ENCODE measurements around the gene PDGFA. TPM values are rescaled to one million over a fixed set of nuclear protein-coding genes. Genes with fewer than 3 reads are reported as not detected.

The PDGFA gene
- total RNA-seq, 1 donor from 2014 or later, result 100 TPM

DNA sequence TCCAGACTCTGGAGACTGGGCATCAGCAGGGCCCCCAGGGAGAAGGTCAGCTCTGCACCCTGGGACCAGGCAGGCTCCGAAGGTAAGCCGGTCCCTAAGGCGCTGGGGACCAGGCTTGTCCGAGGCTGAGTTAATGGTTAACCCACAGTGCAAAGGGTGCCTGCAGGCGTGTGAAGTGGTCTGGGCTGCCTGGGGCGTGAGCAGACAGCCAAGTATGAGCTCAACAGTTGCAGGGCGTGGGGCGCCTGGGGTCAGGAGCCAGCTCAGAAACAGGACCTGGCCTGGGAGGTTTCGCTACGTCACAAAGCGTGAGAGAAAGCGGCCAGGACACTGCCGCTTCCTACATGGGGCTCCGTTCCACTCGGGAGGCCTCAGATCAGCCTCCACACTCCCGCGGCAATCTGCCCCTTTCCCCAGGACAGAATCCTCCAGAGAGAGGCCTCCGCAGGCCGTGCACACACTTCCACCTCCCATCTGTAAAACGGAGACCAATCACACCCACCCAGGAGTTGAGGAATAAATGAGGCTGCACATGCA is 16.0 kb downstream of the PDGFA start:
- no peak for DNase-seq

DNA sequence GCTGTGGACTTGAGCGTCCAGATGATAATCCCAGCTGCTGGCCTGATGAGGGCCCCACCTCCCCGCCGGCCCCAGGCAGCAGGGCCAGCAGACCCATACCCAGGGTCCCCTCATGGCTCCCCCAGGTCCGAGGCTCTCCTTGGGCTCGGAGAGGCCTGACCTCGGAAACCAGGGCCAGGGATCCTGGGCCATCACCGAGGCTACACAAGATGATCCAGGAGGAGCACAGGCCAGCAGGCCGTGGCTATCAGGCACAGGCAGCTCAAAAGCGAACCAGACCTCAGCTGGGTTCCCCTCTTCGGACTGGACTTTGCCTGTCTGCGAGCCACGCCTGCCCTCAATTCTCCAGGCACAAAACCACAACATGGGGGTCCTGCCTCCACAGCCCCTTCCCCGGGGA is 17.4 kb downstream of the PDGFA start:
- DNase-seq, result no peak

DNA sequence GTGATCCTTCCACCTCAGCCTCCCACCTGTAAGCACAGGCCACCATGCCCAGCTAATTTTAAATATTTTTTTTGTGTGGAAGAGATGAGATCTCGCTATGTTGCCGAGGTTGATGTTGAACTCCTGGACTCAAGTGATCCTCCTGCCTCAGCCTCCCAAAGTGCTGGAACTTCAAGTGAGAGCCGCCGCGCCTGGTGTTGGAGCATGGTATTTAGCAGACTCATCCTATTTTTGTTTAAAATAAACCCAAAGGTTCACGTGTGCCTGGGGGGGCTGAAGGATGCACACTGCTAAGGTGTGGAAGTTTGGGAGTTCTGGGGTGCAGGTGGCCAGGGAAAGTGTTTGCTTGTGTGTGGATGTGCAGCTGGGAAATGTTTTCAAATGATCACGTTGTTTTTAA is 18.1 kb downstream of the PDGFA start:
- DNase-seq, result no peak

DNA sequence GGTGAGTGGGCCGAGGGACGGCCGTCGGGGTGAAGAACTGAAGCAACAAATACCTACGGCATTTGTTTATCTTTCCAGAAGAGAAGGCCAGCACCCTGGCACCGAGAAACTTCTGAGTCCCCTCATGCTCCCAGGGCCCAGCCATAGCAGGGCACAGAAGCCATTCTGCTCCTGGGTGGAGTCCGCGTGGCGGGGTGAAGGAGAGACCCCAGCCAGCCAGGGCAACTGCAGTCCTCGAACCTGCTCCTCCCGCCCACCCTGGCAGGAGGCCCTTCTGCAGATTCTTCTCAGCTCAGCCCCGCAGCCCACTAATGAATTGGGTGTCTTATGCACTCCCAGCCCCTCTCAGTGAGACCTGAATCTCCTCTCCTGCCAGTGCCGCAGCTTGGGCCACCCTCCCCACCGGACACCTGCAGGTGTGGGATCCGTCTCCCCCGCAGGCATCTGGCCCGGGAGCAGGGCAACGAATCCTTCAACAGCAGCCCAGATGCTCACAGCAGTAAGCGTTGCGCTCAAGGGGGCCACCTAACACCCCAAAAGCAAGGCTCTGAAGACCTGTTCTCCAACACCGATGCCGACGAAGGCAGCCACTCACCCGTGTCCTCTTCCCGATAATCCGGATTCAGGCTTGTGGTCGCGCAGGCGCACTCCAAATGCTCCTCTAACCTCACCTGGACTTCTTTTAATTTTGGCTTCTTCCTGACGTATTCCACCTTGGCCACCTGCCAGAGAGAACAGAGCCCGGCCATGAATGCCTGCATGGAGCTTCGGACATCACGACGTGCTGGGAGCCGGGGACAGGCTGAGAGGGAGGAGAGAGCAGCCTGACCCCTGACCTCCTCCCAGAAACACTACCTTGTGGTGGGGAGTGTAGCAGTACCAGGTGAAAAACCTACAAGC is 18.9 kb downstream of the PDGFA start:
- no peak for DNase-seq

DNA sequence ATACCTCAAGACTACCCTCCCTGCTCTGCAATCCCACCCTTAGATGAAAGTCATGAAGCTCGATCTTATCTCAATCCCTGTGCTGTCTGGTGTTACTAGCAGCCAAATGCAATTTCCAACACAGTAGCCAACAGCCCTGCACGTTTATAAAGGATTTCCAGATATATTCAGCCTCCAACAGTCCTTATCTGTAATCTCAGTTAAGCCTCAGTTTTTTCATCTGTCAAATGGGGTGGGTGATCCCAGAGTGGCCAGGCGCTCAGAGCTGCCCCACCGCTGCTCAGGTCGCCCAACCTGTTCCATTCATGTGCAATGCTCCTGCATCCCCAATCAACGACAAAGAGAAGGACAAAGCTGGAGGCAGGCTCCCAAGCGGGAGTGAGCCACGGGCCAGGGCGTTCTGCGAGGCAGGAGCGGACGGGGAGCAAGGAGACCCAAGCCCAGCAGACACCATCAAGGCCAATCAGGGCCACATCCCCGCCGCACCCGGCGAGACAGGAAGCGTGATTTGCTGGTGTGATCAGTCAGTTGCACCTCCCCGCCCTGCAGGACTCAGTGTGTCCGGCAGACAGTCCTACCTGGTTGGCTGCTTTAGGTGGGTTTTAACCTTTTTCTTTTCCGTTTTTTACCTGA is 19.7 kb downstream of the PDGFA start:
- no peak for DNase-seq

DNA sequence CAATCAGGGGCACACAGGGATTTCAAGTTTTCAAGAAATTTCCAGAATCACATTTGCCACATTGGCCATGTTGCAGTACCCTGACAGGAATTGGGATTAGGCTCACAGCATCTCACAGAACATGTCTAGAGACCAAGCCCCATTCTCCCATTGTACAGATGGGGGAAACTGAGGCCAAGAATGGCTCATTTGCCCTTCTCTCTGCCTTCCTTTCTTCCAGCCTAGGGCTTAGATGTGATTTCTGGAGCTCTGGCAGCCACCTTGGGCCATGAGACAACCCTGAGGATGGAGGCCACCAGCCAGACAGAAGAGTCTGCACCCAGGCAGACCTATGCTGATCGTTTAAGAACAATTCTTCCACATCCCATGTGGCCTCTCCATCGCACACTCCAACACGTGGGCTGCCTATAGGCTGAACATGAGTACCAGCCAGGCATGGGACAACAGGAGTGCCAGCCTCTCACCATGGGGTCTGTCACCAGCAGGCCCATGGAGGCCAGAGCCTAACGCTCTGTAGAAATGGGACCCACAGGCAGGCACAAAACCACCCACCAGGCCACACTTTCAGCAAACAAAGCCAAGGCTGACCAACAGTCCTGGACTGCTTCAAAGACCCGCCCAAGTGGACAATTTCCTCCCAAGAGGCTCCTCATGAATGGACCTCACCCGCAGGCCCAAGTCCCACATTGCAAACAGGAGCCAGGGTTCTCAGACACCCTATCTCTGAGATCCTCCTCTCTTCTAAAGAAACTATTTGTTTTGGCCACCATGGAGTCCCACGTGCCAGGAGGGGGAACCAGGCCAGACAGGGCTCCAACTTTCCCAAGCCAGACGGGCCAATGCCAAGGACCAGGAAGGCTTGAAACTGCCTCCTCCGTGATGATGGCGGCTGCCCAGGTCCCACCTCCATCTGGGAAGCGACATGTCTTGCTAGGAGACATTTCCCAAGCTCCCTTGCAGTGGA is 20.7 kb downstream of the PDGFA start:
- no peak for DNase-seq

DNA sequence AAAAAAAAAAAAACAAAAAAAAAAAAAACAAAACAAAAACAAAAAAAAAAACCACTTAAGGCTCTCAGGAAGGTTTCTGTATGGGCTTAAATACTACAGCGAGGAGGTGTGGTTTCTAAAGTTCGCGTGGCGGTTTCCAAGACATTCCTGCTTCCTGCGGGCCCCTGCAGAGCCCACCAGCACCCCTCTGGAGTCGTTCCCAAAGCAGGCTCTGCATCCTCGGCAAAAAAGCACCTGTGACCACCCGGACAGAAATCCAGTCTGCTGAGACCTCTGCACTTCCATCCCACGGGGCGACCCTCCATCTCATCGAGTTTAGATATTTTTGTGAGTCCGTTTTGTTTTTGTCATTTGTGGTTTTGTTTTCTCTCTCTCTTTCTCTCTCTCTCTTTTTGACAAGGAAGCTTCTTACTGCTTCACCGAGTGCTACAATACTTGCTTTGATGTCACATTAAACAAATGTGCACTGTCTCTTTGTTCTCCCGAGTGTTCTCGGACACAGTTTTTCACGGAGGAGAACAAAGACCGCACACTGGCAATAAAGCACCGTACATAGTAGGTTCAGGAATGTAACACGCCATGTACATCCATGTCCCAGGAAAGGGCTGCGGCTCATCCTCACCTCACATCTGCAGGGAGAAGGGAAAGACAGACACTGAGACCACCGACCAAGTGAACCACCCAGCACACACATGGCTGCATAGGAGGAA is 21.5 kb downstream of the PDGFA start:
- no peak for DNase-seq

DNA sequence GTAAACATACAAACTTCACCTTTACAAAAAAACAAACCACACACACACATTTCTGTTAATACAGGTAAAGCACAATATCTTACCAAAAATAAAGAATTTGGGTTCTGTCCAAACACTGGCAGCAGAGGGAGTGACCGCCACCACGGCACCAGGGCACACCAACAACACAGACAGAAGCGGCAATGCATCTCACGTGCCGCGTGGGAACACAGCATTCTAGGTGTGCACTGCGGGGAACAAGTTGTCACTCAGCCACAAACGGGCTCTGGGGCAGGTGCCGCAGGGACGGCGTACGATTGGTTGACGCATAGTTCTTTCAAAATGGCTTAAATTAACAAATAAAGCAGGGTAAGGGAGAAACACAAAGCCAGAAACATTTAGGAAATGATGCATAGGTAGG is 22.3 kb downstream of the PDGFA start:
- DNase-seq, result no peak

DNA sequence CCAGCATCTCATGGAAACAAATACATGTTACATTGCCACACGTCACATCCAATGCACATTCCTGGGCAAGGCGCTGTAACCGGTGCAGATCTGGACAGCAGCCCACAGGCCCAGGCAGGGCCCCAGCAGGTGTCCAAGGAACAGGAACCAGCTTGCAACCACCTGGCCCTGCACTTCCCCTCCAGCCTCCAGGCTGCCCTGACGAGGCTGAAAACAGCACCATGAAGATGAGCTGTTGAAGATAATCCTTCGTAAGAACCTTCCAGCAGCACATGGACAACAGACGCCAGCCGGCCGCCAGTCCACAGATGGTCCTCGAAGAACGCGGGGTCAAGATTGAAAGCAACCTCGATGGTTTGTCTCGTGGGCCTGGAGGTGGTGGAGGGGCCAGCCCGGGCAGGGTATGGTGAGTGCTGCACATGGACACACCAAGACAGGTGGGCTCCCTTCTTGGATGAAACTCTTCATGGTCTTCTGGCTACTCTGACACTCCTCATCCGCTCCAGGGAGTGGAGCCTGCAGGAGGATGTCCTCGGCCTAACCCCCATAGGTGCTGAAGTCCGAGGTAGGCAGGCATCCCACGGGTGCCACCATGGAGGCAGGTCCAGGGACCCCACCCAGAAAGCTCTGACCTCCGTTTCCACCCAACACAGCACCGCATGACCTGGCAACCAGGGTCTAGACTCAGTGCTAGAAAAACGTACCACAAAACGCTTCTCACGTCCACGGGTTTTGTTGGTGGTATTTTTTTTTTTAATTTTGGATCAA is 22.9 kb downstream of the PDGFA start:
- DNase-seq, result peak; percentile 23

DNA sequence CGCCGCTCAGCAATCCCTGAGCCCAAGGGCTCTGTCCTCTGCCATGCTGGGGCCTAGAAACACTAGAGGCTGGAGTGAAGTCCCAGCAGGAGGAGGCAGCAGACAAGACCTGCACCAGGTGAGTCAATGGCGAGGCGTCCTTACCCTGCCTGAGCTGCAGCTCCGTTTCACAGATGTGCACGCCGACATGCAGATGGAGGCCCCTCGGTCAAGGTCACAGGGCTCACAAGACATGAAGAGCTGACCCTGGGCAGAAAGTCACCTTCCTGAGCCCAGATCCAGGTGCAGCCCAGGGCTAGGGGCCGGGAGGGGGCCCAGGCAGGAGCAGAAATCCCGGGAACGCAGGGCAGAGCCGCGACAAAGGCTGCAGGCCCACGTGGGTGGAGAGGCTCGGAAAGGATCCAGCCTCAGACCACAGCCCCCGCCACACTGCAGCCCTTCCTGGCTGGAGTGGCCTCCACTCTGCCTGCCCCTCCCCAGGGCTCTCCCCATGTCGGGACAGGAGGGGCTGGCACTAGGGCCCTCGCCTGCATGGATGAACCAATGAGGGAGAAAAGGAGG is 23.8 kb downstream of the PDGFA start:
- no peak for DNase-seq

DNA sequence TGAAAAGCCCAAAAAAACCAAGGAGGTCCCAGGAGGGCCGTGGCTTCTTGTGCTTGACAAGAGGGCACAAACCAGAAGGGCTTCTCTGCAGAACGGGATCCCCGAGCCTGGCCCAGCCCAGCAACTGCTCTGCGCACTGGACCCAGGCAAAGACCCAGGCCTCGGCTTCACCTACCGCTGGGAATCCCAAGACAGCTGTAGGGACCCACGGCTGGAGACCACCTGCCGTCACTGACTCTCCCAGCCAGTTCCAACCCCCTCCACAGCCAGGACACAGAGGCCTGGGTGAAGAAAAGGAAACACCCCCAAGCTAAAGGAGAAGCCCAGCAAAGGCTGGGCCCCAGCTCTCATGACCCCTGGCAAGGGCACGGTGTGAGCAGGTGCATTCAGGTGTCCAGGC is 24.3 kb downstream of the PDGFA start:
- no peak for DNase-seq

DNA sequence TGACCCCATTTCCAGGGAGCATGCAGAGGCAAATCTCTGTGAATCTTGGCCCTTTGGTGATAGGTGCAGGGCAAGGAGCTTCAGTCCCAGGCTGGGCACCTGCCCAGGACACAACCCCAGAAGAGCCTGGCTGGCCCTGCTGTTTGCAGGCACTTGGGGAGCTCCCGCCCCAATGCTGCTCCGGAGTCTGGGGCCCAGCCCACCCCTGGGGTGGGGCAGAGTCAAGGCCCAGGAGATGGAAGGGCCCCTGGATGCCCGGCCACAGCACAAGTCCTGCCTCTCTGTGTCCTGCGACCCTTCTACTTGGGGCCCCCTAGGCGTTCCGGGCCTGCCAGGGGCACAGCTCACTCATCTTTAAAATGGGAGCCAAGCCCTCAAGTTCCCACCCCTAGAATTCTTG is 24.7 kb downstream of the PDGFA start:
- no peak for DNase-seq

DNA sequence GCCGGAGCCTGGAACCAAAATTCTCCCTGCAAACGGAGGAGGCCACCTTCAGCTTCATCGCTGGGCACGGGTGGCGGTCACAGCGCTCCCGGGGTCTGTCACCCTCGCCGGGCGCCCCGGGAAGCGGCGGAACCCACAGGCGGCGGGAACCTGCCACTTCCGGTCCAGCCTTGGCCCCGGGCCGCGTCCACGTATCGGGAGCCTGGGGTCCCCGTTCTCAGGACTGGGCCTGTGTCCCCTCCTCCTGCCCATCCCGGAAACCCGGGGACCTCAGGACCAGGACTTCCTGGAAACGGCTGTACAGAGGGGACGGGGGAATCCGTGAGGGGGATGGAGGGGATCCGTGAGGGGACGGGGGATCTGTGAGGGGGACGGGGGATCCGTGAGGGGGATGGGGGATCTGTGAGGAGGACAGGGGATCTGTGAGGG is 25.4 kb downstream of the PDGFA start:
- DNase-seq, result no peak

DNA sequence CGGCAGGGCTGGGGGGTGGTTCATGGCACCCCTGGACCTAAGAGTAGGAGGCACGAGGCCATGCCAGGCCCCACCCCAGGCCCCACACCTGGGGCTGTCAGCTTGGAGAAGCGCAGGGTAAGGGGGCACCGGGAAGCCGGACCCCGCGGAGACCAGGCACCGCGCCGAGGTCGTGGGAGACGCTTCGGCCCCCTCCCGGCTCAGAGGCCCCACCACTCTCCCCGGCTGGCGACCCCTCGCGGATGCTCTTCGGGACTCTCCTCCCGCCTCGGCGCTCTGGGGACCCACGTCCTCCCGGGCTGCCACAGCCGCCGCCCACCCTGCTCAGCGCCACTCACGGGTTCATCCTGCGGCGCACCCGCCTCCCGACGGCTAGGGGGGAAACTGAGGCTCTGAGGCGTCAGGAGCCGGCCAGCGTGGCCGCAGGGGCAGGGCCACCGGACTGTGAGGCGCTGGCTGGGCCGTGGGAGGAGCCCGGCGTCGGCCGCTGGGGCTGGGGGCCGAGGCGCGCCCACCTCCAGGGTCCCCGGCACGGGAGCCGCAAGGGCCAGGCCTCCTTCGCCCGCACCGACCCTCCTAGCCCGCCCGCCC is 25.9 kb downstream of the PDGFA start:
- DNase-seq, result no peak

DNA sequence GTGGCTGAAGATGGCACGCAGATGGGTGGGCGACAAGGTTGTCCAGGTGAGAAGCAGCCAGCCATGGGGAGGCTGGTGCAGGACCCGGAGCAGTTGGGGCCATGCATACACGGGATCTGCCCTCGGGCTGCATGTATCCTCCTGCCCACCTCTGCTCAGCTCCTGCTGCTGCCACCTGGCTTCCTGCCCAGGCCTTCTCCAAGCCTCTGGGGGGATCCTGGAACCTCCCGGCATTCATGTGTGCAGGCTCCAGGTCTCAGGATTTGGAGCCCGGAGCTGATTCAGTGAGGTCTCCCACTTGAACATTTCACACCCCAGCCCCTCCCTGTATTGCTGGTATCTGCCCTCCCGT is 27.0 kb downstream of the PDGFA start:
- no peak for DNase-seq

DNA sequence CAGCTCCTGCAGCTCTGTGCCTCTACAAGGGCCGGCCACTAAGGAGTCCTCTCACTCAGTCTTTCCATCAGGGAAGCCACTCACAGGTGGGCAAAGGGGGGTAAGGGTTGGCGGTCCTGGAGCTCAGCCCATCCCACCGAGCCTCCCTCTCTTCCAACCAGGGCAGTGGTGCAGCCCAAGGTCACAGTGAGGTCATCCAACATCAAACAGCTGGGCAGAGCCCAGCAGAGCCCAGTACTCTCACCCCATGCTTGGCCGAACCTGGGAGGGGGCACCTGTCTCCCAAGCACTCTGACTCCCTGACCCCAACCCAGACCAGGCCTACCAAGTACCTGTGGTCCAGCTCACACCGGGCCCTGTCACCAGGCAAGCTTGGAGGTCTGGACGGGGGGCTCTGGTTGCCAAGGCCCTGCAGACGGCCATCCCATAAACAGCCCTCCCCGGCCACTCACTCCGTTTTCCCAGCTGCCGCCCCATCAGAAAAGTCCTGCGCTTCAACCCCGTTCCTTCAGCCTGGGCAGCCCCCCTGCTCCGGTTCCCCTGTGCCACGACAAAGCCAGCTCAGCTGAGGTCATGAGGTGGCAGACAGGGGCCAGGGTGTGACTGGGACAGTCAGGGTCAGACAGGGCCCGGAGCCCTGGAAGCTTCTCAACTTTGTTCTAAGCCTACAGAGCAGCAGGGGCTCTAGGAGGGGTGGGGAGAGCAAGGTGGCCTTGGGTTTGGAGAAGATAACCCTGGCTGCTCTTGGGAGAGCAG is 27.5 kb downstream of the PDGFA start:
- no peak for DNase-seq

DNA sequence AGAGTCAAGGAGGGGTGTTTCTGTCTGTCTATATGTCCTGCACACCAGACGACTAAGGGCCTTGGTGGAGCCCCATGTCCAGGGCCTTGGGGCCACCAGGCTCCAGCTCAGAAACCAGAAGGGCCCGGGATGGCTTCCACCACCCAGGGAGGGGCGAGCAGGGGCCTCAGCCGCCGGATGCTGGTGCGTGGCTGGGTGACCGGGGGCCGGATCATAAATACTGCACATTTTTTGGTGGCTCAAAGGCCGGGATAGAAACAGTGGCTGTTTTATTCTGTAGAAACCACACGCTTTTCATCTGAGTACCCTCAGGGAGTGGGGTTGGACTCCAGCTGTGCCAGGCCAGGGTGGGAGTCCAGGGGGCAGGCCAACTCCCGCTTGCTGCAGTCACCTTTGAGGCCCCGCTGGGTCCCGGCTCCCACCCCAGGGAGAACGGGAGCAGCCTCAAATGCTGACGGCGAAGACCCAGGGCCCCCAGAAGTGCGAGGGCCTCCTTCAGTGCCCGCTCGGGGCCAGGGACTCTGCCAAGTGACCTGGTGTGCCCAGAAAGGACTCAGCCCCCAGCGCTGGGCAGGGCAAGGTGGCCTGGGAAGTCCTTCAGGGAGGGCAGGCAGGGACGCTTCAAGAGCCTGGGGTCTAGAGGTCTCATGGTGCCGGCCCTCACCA is 28.2 kb downstream of the PDGFA start:
- DNase-seq, result no peak

DNA sequence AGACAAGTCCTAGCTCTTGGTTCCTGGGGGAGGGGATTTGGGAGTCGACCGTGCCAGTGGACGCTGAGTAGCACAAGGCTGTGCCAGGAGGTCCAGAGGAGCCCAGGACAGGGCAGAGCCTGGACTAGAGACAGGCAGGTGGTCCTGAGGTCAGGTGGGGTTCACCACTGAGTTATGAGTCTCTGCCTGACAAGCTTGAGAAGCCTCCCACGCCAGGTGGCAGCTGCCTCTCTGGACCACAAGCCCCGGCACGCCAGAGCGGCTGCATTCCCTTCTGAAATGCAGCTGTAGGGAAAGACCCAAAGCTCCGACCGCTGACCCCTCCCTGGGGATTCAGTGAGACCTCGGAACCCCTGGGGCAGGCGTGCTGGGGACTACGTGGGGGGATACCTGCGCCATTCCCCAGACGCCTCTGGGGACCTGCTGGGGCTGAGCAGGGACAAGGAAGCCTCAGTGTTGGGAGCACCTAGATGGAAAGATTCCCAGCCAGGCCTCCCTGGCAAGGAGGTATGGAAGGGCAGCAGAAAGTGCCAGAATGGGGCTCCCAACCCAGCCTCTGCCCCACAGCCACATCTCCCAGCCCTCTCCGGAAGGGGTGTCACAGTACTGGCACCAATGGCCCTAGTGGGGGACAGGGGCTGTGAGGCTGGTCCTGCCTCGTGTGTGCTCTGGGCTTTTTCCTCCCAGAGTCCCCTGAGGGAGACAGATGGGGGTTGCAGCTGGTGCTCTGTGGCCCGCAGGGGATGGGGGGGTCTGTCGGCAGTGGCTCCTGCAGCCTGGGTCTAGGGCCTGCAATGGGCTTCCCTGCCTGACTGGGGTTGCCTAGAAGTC is 29.0 kb downstream of the PDGFA start:
- no peak for DNase-seq

All from dermis blood vessel endothelial cell (primary cell).